ENCODE measurements around the gene SNAPIN.

The SNAPIN gene

DNA sequence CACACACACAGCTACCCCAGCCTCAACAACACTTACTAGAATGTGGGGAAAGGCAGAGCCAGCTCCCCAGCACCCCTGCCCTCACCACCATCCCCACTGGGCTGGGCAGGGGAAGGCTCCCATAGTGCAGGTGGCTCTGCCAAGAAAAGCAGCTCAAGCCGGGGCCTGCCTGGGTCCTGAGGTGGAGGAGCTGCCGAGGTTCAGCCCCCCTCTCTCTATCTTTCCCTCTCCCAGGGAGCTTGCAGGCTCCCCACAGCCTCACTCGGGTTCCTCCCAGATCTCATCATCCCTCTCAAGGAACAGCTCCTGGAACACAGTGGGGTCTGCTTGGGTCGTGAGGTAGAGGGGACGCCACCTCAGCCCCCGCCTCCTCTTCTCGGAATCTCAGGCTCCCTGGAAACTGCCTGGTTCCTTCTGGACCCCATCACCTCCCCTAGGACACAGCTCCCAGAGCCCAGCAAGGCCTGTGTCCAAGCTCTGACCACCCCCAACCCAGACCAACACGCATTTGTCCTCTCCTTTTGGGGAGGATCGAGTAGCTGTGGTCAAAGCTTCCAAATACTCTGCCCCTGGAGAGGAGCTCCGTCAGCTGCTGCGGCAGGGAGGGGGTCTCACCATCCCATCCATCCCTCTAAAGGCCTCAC is 46.3 kb upstream of the SNAPIN start:
- H3K4me3 ChIP-seq (ENCODE audit: low read length): peak overlapping the region; percentile 70
- DNase-seq (ENCODE audit: low read depth): no peak
- TF ChIP-seq, protein P1, sequence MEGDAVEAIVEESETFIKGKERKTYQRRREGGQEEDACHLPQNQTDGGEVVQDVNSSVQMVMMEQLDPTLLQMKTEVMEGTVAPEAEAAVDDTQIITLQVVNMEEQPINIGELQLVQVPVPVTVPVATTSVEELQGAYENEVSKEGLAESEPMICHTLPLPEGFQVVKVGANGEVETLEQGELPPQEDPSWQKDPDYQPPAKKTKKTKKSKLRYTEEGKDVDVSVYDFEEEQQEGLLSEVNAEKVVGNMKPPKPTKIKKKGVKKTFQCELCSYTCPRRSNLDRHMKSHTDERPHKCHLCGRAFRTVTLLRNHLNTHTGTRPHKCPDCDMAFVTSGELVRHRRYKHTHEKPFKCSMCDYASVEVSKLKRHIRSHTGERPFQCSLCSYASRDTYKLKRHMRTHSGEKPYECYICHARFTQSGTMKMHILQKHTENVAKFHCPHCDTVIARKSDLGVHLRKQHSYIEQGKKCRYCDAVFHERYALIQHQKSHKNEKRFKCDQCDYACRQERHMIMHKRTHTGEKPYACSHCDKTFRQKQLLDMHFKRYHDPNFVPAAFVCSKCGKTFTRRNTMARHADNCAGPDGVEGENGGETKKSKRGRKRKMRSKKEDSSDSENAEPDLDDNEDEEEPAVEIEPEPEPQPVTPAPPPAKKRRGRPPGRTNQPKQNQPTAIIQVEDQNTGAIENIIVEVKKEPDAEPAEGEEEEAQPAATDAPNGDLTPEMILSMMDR (conservative IDR thresholded peaks at IDR 0.05; ENCODE audit: low read depth, low read length): no peak

DNA sequence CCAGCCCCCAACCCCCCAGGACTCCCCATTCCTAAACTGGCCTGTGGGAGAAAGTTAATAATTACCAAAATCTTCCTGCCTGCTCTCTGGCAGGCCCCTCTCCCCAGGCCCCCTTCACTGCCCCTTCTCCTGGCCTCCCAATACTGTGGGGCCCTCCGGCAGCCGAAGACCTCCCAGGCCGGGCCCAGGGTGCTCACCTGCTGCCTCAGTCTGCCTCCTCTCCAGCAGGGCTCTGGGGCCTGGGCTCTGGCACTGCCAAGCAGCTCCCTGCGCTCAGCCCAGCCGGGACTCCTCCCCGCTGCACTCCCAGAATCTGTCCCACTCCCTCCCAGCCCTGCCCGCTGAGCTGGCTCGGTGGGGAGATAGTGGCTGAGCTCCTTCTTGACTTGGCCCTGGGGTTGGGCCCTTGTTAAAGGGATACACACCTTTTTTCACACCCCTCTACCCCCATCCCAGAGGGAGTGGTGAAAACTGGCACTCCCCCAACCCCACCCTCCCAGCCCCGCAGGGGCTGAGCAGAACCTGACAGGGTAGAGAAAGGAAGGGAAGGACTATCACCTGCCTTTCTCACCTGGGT is 45.7 kb upstream of the SNAPIN start, which contains the start of gene S100A16:
Gene S100A16, minus strand, starts transcription at position 383 of the 577 bp plus-strand sequence. CDS start 4,986 bp downstream, outside the sequence.
- peak within 1 kb of the TSS; percentile 70 for H3K4me3 ChIP-seq (ENCODE audit: low read length)
- DNase-seq (ENCODE audit: low read depth): no peak
- TF ChIP-seq, protein P1 (conservative IDR thresholded peaks at IDR 0.05; ENCODE audit: low read depth, low read length): no peak

DNA sequence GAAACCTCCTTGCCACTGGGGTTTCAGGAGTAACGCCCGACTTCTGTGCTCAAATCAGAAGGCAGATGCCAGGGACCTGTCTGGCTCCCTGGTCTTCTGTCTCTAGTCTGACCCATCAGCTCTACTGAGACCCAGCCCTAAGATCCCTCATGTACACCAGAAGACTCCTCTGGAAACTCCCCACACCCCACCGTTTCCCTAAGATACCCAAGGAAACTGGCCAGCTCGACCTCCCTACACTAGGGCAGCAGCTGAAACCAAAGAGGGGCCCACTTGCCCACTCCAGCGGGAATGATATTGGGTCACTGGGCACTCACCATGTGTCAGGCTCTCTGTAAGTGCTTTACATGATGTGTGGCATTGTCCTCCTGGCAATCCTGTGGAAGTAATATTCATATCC is 45.1 kb upstream of the SNAPIN start:
- TF ChIP-seq, protein P1 (conservative IDR thresholded peaks at IDR 0.05; ENCODE audit: low read depth, low read length): no peak
- H3K4me3 ChIP-seq (ENCODE audit: low read length): no peak overlapping the region
- no peak for DNase-seq (ENCODE audit: low read depth)

DNA sequence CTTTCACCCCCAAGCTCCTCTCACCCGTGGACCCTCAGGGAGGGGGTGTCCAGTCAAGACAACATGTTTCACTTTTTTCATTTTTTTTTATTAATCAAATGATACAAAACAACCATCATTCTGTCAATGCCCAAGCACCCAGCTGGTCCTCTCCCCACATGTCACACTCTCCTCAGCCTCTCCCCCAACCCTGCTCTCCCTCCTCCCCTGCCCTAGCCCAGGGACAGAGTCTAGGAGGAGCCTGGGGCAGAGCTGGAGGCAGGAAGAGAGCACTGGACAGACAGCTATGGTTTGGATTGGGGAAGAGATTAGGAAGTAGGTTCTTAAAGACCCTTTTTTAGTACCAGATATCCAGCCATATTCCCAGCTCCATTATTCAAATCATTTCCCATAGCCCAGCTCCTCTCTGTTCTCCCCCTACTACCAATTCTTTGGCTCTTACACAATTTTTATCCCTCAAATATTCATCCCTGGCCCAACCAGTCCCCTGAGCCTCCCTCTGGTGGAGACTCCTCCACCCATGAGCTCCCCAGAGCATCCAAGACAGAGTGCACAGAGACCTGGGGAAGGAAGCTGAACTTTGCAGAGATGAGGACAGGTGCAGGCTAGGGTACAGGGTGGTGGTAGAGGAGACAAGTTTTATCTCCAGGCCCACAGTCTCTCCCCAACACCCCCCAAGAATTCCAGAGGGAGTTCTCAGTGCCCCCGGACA is 44.2 kb upstream of the SNAPIN start:
- H3K4me3 ChIP-seq (ENCODE audit: low read length): no peak overlapping the region
- no peak for DNase-seq (ENCODE audit: low read depth)
- TF ChIP-seq, protein P1 (conservative IDR thresholded peaks at IDR 0.05; ENCODE audit: low read depth, low read length): no peak

DNA sequence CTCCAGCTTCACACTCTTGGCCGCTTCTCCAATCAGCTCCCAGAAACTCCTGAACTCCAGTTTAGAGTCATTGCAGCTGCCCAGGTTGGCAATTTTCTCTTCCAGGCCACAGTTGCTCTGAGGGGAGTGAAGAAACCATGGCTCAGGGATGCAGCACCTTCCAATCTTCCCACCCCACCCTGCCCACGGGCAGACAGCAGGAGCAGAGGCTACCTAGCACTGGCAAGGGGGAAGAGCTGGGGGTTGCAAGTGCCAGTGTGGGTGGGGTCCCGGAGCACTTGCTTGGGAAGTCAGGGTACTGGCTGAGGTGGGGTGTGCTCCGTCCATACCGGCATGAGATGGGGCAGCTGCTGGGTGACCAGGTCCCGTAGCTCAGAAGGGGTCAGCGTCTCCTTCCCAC is 43.6 kb upstream of the SNAPIN start:
- H3K4me3 ChIP-seq (ENCODE audit: low read length): no peak overlapping the region
- TF ChIP-seq, protein P1 (conservative IDR thresholded peaks at IDR 0.05; ENCODE audit: low read depth, low read length): no peak
- DNase-seq (ENCODE audit: low read depth): no peak

DNA sequence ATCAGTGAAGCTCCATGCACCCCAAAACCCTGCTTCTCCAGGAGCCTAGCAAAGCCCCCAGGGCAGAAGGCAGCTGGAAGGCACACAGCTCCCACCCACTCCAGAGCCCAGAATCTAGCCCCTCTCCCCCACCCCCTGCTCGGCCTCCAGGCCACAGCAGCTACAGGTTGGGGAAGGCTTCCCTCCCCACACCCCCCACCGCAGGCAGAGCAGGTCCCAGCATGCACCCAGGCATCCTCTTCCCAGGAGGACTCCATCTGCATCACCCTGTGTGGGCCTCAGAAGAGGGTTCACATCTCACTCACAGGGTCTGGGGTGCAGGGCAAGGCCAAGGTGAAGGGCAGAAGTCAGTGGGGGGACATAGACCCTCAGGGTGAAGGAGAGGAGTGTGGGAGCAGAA is 43.1 kb upstream of the SNAPIN start:
- DNase-seq (ENCODE audit: low read depth): no peak
- H3K4me3 ChIP-seq (ENCODE audit: low read length): no peak overlapping the region
- TF ChIP-seq, protein P1 (conservative IDR thresholded peaks at IDR 0.05; ENCODE audit: low read depth, low read length): no peak
